Heart left ventricle (tissue), 13 donors: ENCODE results near the gene CAMTA1.

Source experiments
- POLR2A ChIP-seq, 2 donors: fragments of 450-650 bp; IDR thresholded peaks; one replicate each; pipeline ENCODE4 v1.6.1; 2017; ENCODE audit warnings: antibody characterized with exemption in 2 of 2, mild to moderate bottlenecking in 2 of 2, moderate library complexity in 2 of 2
- TF ChIP-seq, protein P1 (sequence below), 12 donors: fragments of 200-600 bp; sonication (generic) in 4 of 12; IDR thresholded peaks; one replicate each; pipeline versions ENCODE4 v1.5.0 to v1.8.0; 2018 to 2022; ENCODE audit warnings: antibody characterized with exemption in 12 of 12, mild to moderate bottlenecking in 5 of 12
- donor health status: ischemic (EF 13 %, LVEDD 7.1; RV severe dilation, severe dysfunction).
- donor health status: DM: no; HTN: yes; CAD: no.
- donor health status: DM: no; HTN: no; CAD: no.
- donor health status: ischemic (EF 25% LVEDD 6.9; RV normal size, moderate dysfunction).
- donor health status: ischemic (EF 25% LVEDD 5.7; RV mildly dilated, moderate dysfunction).
- donor health status: ischemic (EF 35%, LVEDD 5.7; RV mildly dilated, moderate dysfunction).
- donor health status: nonischemic (EF 11% LVEDD 7.7; RV severe dilation, severe dysfunction).
- donor health status: DM: yes; HTN: yes; CAD: no.
- donor health status: PGD.
- donor health status: ischemic (EF 29% LVEDD 5.4; RV normal size, mild dysfunction).
- donor health status: nonischemic (EF 23%, LVEDD 6.1; RV moderate dilation, normal function).

DNA sequence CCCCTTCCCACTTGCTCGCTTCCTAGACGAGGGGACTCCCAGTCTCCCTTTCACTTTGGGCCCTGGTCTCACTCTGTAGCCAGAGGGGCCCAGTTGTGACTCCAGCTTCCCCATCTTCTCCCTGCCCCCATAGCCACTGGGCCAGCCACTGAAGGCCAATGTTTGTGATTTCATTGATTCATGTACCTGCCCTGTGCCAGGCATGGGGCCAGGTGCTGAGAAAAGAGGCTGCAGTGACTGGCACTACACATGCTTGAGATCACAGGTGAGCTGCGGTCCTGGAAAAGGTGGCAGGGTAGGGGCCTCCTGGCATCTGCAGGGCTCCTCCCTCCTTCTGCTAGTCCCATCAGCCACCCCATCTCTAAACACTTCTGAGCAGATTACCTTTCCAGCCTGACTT is 640.5 kb downstream of the CAMTA1 start:
- TF ChIP-seq POLR2A (IDR thresholded peaks at IDR 0.05) = no peak
- TF ChIP-seq, protein P1, sequence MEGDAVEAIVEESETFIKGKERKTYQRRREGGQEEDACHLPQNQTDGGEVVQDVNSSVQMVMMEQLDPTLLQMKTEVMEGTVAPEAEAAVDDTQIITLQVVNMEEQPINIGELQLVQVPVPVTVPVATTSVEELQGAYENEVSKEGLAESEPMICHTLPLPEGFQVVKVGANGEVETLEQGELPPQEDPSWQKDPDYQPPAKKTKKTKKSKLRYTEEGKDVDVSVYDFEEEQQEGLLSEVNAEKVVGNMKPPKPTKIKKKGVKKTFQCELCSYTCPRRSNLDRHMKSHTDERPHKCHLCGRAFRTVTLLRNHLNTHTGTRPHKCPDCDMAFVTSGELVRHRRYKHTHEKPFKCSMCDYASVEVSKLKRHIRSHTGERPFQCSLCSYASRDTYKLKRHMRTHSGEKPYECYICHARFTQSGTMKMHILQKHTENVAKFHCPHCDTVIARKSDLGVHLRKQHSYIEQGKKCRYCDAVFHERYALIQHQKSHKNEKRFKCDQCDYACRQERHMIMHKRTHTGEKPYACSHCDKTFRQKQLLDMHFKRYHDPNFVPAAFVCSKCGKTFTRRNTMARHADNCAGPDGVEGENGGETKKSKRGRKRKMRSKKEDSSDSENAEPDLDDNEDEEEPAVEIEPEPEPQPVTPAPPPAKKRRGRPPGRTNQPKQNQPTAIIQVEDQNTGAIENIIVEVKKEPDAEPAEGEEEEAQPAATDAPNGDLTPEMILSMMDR (IDR thresholded peaks at IDR 0.05) = no peak
